Thyroid gland (tissue), 4 donors: ENCODE results near the gene SWT1. TPM values are rescaled to one million over a fixed set of nuclear protein-coding genes. Genes with fewer than 3 reads are reported as not detected.

Experiments used
- DNase-seq, 2 donors: peaks; one replicate each; pipeline ENCODE4 v3.0.0-alpha.2; 2019
- H3K27ac ChIP-seq, 3 donors: fragments of 200-600 bp; sonication (generic); 1 replicate in 2 of 3; 2 replicates in 1 of 3; pipeline ENCODE4 v1.5.1; 2016 to 2019; ENCODE audit warnings: mild to moderate bottlenecking in 1 of 3, moderate library complexity in 1 of 3
- H3K27me3 ChIP-seq: fragments of 200-600 bp; sonication (generic); one replicate; pipeline ENCODE4 v1.5.1; 2019
- H3K36me3 ChIP-seq, 2 donors: fragments of 200-600 bp; sonication (generic); one replicate each; pipeline ENCODE4 v1.5.1; 2016 to 2019
- H3K4me1 ChIP-seq, 2 donors: fragments of 200-600 bp; sonication (generic); one replicate each; pipeline ENCODE4 v1.5.1; 2017 to 2019
- H3K4me3 ChIP-seq, 3 donors: fragments of 200-600 bp; sonication (generic); replicated peaks in 1 of 3; 1 replicate in 2 of 3; 2 replicates in 1 of 3; pipeline ENCODE4 v1.5.1; 2016; ENCODE audit warnings: mild to moderate bottlenecking in 1 of 3
- H3K9me3 ChIP-seq: fragments of 200-600 bp; sonication (generic); one replicate; pipeline ENCODE4 v1.5.1; 2017
- POLR2A ChIP-seq, 2 donors: fragments of 450-650 bp; IDR thresholded peaks; one replicate each; pipeline ENCODE4 v1.6.1; 2017; ENCODE audit warnings: antibody characterized with exemption in 2 of 2, mild to moderate bottlenecking in 2 of 2, moderate library complexity in 1 of 2
- WGBS, 2 donors: methylation state at CpG; one replicate each; pipeline ENCODE4 v1.1.5; 2017; 5-methylcytosine and 5-hydroxymethylcytosine counted together
- intact Hi-C: fragments of 100-400 bp; cut with DNase I; formaldehyde crosslinking; loops from one replicate; pipeline ENCODE4 v1.15.1; 2023
- total RNA-seq, 4 donors: library from RNA; depleted of rRNA; stranded (reverse); fragments of >200 nt; gene quantifications; one replicate each; pipeline ENCODE4 v1.2.3, GENCODE V29; 2016
- TF ChIP-seq, protein P1 (sequence below), 6 experiments: fragments of 200-600 bp in 3 of 6; fragments of 450-650 bp in 3 of 6; sonication (generic) in 3 of 6; IDR thresholded peaks; one replicate each; pipeline ENCODE4 v1.5.1; 2016 to 2019; ENCODE audit warnings: antibody characterized with exemption in 6 of 6, mild to moderate bottlenecking in 2 of 6, inconsistent platforms in 1 of 6, moderate library complexity in 1 of 6

SWT1 gene
- total RNA-seq, 4 donors from 2014 or later, result 9.4 to 13.4 (median 11.4) TPM

DNA sequence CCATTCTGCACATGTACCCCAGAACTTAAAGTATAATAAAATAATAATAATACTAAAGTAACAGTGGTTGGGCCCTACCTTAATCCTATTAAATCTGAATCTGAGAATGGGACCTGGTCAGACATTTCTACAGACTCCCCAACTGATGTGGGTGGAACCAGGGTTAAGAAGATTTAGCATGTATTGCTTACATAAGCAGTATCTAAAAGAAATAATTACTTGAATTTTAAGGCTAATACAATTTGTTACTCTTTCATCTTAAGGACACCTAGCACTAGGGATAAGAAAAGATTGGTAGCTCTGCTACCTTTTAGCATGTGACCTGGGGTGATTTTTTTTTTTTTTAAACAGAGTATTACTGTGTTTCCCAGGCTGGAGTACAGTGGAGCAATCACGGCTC, 80.7 kb downstream of the SWT1 start:
- no peak overlapping the region for H3K27ac ChIP-seq

DNA sequence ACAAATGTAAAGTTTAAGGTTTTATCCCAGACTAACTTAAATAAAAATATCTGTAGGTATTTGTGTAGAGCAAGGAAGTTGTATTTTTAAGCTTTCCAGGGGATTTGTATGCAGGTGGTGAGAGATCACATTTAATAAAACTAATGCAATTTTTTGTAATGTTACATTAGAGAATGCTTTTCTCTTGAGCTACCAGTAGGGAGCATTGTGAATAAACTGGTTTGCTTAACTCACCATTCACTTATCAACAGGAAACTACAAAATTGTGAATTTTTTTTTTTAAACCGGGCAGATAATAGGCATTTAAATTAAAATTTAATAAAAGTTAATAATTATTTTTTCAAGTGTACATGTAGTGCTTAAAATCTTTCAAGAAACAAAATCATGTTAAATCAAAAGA, 81.5 kb downstream of the SWT1 start:
- Histone ChIP-seq H3K36me3 (no peaks in the 10 kb centered on the region), H3K27me3 (no peaks in the 10 kb centered on the region), H3K4me1 (no peaks in the 10 kb centered on the region), H3K27ac (no peak overlapping the region), H3K4me3 (no peak overlapping the region), H3K9me3 (no peaks in the 10 kb centered on the region)
- intact Hi-C loops, result no loop called here
- WGBS, 2 donors, result 67 to 79% methylated on average over 1 of the region's 1 CpG
- no peak for TF ChIP-seq POLR2A (IDR thresholded peaks at IDR 0.05)
- TF ChIP-seq, protein P1, sequence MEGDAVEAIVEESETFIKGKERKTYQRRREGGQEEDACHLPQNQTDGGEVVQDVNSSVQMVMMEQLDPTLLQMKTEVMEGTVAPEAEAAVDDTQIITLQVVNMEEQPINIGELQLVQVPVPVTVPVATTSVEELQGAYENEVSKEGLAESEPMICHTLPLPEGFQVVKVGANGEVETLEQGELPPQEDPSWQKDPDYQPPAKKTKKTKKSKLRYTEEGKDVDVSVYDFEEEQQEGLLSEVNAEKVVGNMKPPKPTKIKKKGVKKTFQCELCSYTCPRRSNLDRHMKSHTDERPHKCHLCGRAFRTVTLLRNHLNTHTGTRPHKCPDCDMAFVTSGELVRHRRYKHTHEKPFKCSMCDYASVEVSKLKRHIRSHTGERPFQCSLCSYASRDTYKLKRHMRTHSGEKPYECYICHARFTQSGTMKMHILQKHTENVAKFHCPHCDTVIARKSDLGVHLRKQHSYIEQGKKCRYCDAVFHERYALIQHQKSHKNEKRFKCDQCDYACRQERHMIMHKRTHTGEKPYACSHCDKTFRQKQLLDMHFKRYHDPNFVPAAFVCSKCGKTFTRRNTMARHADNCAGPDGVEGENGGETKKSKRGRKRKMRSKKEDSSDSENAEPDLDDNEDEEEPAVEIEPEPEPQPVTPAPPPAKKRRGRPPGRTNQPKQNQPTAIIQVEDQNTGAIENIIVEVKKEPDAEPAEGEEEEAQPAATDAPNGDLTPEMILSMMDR (IDR thresholded peaks at IDR 0.05), result peak in 3 of 6 experiments; percentile 22 to 39 (median 27)
- no peak for DNase-seq

More for the DNA sequence above, 80.7 kb downstream of the SWT1 start:
- 96 to 100% methylated on average over 1 of the region's 1 CpG for WGBS, 2 donors
- DNase-seq, result no peak
- intact Hi-C loops, result no loop called here
- Histone ChIP-seq H3K4me1 (no peaks in the 10 kb centered on the region), H3K27me3 (no peaks in the 10 kb centered on the region), H3K9me3 (no peaks in the 10 kb centered on the region), H3K4me3 (no peak overlapping the region), H3K36me3 (peaks cover 0 to 1% of the 10 kb centered on the region in 2 donors)
- no peak for TF ChIP-seq POLR2A (IDR thresholded peaks at IDR 0.05)
- TF ChIP-seq, protein P1 (IDR thresholded peaks at IDR 0.05), result no peak

- Histone ChIP-seq H3K27me3 (no peaks in the 10 kb centered on the region), H3K4me3 (no peak overlapping the region), H3K27ac (no peak overlapping the region), H3K36me3 (no peaks in the 10 kb centered on the region), H3K4me1 (no peaks in the 10 kb centered on the region), H3K9me3 (no peaks in the 10 kb centered on the region)
- DNase-seq, result no peak
- intact Hi-C loops, result no loop called here
- TF ChIP-seq, protein P1 (IDR thresholded peaks at IDR 0.05), result no peak
- TF ChIP-seq POLR2A (IDR thresholded peaks at IDR 0.05), result no peak
- 90 to 95% methylated on average over 1 of the region's 1 CpG for WGBS, 2 donors
These were observed 82.9 kb downstream of the SWT1 start for GRCh38 chr1:185239861-185240260.

DNA sequence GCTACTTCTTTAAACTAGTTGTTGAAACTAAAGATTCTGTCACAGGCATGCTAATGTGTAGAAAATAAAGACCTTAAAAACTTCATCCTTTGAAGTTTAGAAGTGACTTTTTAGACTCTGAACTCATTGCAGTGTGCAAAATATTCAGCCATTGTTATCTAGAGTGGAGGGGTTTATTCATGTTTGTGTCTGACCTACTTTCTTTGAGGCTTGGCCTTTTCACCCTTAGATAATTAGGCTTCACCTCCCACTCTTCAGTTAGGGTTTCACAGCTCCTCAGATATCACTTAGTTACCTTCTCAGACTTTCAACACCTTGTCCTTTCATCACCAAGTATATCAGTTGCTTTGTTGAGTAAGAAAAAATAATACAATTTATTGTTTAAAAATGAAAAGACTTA, 84.2 kb downstream of the SWT1 start:
- Histone ChIP-seq H3K9me3 (no peaks in the 10 kb centered on the region), H3K36me3 (no peaks in the 10 kb centered on the region), H3K27me3 (no peaks in the 10 kb centered on the region), H3K4me1 (no peaks in the 10 kb centered on the region), H3K27ac (no peak overlapping the region), H3K4me3 (no peak overlapping the region)
- no peak for DNase-seq
- intact Hi-C loops, result no loop called here
- no peak for TF ChIP-seq POLR2A (IDR thresholded peaks at IDR 0.05)
- TF ChIP-seq, protein P1 (IDR thresholded peaks at IDR 0.05), result no peak

GRCh38 chr1:185244015-185244747, 87.2 kb downstream of the SWT1 start:
- no peaks in the 10 kb centered on the region for H3K4me1 ChIP-seq
- no peaks in the 10 kb centered on the region for H3K27me3 ChIP-seq
- intact Hi-C loops, result no loop called here
- DNase-seq, result no peak
- no peak overlapping the region for H3K27ac ChIP-seq
- 95 to 99% methylated on average over 3 of the region's 3 CpGs for WGBS, 2 donors
- no peak for TF ChIP-seq POLR2A (IDR thresholded peaks at IDR 0.05)
- TF ChIP-seq, protein P1 (IDR thresholded peaks at IDR 0.05), result no peak
- no peak overlapping the region for H3K4me3 ChIP-seq
- H3K36me3 ChIP-seq, result no peaks in the 10 kb centered on the region
- no peaks in the 10 kb centered on the region for H3K9me3 ChIP-seq
